Lower leg skin (tissue), 3 donors: ENCODE results near the gene GSC2.

ENCODE experiments used
- CTCF ChIP-seq, 3 donors: fragments of 450-650 bp; IDR thresholded peaks; one replicate each; pipeline ENCODE4 v1.5.1; 2016; ENCODE audit warnings: antibody characterized with exemption in 3 of 3, mild to moderate bottlenecking in 3 of 3, moderate library complexity in 2 of 3
- POLR2A ChIP-seq, 2 donors: fragments of 450-650 bp; IDR thresholded peaks; one replicate each; pipeline ENCODE4 v1.6.1; 2016 to 2017; ENCODE audit warnings: antibody characterized with exemption in 2 of 2, mild to moderate bottlenecking in 1 of 2, moderate library complexity in 1 of 2

- TF ChIP-seq CTCF (IDR thresholded peaks at IDR 0.05) (no peak), POLR2A (IDR thresholded peaks at IDR 0.05) (no peak)
Observed at GRCh38 chr22:19195796-19196731, 46.0 kb upstream of the GSC2 start.
